HG03342 (cell line): Measurements from ENCODE around the gene UMODL1.

ENCODE experiments used
- ATAC-seq: cut with Tn5 transposase; IDR thresholded peaks from one replicate; pipeline ENCODE4 v1.9.1; 2021; ENCODE audit warnings: mild to moderate bottlenecking, moderate library complexity; ENCODE audit not compliant: unreplicated experiment

Gene UMODL1

DNA sequence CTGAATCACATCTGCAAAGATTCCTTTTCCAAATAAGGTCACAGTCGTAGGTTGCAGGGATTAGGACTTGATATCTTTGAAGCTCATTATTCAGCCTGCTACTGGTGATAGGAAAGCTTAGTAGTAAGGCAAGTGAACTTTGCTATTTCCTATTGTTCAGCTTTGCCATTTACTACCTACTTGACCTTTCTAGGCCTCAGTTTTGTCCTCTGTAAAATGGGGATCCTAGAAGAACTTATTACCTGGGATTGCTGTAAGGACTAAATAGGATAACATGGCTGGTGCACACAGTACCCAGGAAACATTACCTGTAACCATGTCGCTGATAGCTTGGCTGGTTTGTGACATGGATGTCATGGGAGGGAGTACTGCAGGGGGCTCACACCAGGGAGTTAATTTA is 24.5 kb downstream of the UMODL1 start:
- ATAC-seq, result no peak

DNA sequence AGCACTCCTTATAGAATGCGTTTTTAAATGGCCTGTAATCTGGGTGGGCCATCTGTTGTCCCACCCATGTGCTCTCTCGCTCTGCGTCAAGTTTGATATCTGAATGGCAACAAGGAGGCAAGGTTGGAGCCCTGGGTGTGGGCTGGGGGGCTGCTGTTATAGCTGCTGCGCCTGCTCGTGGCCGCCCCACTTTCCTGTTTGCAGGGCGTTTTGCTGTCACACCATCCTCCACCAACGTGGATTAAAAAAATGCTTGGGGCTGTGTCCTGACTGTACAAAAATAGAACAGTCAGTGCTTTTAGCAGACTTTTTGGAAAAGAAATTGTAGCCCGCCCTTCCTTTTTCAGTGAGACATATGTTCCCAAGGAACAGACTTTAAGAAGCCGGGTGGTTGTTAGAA is 25.4 kb downstream of the UMODL1 start:
- ATAC-seq, result no peak

DNA sequence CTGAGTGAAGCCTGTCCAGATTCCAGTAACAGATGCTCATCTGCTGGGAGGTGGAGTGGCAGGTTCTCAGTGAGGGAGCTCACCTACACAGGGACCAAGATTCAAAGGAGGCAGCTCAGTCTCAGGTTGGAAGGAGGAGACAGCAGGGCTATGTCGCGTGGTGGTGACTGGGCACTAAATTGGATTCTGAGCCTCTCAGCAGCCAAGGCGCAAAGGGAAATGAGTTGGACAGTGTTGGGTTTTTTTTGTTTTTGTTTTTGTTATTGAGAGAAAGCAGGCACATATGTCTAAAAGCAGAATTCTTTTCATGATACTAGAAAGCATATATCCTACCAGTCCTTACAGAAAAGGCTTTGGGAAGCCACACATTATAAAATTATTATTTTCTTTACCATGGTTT is 26.2 kb downstream of the UMODL1 start:
- ATAC-seq, result no peak

DNA sequence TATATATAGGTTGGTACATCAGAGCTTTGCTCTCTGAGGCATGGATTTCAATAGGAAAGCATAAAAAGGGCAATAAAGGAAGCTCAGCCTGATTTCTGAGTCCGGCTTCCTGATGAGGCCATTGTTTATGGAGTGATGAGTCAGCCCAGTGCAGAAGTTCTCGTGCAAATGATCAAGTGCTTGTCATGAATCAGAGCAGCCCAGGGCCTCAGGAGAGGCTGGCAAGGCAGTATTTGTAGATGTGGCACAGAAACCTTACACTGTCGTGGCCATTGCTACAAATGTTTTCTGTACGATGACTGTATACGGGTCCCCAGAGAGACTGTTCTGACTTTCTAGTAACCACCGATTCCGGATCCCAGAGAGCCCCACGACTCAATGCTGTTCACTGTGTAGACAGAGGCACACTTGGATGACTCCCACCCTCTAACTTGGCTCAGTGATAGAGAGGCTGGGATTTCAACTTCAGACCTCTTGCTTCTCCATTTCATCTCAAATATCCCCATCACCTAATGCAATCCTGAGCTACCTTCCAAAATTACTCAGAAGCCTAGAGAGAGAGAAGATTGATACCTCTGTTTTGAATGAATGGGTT is 26.8 kb downstream of the UMODL1 start:
- no peak for ATAC-seq

DNA sequence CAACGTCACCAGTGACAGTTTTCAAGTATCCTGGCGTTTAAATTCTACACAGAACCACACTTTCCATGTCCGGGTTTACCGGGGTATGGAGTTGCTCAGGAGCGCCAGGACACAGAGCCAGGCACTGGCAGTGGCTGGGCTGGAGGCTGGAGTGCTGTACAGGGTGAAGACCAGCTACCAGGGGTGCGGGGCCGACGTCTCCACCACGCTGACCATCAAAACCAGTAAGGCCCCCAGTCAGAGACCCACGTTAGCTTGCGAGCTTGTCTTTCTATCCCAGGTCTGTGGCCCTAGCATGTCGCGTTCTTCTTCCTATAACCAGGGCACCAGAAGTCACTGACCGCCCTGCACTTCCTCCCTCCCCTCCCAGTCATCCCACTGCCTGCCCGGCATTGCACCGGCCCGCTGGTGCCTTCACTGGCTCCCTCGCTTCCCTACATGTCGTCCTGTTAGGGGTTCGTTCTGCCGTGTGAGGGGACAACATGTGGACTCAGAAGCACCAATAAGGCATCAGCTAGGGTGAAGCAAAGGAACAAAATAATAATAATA is 27.9 kb downstream of the UMODL1 start:
- no peak for ATAC-seq

DNA sequence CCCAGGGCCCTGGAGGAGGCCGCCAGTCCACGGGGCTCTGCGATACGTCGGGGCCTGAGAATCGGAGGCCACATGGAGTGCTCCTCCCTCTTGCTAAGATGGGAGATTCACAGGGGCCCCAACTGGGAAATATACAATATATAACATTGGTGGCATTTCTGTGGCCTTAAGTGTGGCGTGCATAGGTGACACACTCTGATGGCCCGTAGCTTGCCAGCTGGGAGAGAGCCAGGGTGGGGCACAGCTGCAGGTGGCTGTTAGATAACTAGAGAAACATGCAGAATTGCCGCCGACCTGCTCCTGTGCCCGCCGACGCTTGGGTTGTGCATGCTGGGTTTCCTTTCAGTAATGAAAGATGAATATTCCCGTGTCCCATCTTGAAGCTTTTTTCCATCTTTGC is 30.1 kb downstream of the UMODL1 start:
- no peak for ATAC-seq

DNA sequence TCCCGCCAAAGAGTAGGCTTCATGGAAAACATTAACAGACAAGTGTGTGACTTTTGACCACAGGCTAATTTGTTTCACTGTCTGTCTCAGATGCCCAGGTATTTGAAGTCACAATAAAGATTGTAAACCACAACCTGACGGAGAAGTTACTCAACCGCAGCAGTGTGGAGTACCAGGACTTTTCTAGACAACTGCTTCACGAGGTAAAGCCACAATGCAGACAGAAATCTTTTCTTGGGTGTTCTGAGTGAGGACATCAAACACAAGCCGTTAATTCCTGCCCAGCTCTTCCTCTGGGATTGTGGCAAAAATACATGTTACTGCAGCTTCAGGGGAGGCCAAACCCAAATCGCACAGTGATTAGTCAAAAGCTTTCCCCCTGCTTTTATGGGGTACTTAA is 31.0 kb downstream of the UMODL1 start:
- no peak for ATAC-seq

DNA sequence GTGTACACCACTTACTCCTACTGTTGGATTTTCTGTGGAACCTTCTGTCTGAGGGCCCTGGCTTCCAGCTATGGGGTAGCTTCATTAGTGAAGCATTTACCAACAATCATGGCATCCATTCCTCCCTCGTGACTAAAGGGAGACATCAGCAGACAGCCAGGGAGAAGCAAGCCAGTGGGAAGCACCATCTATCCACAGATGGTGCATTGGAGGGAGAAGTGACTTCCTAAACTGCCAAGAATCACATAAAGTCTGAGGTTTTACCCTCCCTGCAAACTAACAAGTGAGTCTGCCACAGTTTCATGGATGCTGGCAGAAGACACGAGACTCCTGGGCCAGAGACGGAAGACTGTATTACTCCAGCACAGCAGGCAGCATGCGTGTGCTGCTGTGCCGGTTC is 31.4 kb downstream of the UMODL1 start:
- no peak for ATAC-seq

DNA sequence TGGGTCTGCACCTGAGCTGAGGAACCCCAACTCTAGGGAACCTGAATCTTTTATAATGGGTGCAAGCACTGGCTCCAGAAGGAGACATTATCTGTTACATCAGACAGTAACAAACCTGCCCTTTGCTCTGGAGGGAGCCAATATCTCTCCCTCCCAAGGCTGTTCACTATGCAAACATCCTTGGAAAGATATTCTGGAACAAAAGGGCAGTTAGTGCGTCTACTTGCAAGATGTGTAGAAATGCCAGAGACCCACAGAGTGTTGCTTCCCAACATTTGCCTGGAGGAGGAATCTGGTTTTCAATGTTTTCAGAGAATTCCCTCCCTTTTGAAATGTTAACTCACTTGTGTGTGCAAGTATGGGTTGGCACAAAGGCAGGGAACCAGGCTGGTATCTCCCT is 31.9 kb downstream of the UMODL1 start:
- no peak for ATAC-seq

DNA sequence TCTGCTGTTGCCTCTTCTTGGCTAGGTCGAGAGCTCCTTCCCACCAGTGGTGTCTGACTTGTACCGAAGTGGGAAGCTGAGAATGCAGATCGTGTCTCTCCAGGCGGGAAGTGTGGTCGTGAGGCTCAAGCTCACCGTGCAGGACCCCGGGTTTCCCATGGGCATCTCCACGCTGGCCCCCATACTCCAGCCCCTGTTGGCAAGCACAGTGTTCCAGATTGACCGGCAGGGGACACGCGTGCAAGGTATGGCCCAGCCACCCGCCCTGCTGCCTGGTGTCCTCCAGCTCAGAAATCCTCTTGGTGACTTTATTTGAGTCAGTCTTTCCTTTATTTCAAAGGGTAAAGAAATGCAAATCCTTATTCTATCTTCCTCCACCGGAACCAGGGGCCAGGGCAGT is 32.7 kb downstream of the UMODL1 start:
- ATAC-seq, result no peak

DNA sequence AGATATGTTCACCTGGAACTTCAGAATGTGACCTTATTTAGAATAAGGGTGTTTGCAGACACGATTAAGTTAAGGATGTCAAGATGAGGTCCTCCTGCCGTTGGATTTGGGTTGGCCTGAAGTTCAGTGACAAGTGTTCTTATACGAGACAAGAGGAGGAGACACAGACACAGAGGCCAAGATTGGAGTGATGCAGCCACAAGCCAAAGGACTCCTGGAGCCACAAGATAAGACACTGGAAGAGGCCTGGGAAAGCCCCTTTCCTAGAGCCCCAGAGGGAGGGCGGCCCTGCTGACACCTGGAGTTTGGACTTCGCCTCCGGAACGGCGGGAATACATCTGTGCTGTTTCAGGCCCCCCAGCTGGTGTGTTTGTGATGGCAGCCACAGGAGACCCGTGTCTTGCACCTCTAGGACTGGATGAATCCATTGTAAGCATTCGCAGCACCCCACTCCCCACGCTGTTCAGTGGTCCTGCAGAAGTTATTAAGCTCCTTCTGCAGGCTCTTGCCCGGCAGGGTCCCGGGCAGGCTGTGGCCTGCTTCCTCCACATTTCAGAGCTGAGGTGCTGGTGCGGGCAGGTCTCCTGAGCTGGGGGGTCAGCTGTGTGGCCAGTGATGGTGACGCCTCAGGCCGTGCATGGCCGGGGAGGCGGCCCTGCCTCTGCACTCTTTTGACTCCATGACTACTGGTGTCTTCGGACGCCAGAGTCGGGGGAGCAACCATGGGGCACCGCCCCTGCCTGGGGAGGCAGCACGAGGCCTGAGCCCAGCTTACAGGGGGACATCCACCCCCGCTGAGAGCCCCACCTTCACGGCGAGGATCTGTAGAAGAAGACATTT is 34.6 kb downstream of the UMODL1 start:
- ATAC-seq, result no peak

DNA sequence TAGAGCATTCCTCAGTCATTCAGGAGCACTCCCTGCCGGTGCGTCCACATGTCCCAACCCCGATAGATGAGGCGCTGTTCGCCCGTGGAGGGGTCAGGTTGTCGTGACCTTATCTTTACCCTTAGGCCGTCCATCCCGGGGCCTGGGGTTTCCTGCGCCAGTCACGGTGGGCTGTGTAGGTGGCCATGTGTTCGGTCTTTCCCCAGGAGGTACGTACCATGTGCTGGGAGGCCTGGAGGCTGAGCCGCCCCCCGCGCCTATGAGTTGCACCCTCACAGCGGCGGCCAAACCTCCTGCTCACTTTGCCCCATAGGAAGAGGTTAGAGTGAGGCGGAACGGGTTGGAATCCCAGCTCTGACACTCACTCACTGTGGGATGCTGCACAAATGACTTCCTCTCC is 35.3 kb downstream of the UMODL1 start:
- ATAC-seq, result no peak

DNA sequence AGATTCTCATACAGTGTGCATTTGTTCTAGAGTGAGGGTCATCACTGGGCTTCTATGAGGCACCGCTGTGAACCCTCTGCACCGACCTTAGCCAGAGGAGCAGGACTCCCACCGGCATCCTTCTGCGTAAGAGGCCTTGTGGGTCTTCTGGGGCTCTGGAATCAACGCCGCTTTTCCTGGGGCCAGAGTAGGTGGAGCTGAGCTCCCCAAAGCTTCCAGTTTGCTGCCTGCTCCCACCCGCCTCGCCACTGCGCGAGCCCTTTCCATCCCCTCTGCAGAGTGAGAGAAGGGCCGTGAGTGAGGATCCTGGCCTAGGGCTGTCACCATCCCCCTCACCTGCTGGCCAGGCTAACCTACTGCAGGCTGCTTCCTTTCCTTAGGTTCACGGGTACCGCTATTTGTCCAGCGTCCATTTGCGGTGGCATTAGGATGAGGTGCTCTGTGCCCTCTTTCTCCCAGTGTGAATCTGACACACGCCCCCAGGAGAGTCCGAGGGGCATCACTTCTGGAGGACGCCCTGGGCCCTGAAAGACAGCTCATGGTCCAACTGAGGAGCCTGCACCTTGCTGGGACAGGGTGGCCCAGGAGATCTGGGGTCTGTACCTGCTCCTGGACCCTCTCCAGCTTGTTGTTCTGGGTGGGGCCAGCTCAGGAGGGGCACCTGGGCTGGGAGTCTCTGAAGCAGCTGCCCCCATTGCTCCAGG is 36.2 kb downstream of the UMODL1 start:
- no peak for ATAC-seq

DNA sequence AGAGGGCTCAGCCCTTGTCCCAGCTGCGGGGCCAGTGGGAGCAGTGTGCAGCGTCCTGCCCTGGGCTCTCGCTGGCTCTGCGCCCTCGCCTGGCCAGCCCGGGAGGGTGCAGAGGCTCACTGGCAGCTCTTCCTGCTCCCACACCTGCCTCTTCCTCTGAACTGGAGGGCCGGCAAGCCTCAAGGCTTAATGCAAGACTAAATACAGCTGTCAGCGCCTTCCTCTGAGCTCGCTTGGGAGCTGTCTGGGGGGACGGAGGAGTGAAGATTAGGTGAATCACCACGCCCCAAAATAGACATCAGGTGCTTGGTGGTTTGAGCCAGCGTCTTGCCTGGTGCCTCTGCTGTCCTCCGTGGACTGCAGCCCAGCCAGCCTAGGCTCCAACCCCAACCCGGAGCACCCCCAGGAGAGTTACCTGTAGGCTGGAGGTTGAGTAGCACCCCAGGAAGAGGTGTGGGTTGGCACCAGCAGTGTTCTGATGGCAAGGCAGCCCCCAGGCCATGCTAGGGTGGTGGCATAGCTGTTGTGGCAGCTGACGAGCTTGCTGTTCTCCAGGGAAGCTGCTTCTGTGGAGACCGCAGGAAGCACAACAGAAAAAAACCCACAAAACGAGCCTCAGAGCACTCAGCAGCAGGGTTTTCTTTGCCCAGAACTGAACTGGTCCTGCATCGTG is 36.9 kb downstream of the UMODL1 start:
- ATAC-seq, result peak; percentile 81

DNA sequence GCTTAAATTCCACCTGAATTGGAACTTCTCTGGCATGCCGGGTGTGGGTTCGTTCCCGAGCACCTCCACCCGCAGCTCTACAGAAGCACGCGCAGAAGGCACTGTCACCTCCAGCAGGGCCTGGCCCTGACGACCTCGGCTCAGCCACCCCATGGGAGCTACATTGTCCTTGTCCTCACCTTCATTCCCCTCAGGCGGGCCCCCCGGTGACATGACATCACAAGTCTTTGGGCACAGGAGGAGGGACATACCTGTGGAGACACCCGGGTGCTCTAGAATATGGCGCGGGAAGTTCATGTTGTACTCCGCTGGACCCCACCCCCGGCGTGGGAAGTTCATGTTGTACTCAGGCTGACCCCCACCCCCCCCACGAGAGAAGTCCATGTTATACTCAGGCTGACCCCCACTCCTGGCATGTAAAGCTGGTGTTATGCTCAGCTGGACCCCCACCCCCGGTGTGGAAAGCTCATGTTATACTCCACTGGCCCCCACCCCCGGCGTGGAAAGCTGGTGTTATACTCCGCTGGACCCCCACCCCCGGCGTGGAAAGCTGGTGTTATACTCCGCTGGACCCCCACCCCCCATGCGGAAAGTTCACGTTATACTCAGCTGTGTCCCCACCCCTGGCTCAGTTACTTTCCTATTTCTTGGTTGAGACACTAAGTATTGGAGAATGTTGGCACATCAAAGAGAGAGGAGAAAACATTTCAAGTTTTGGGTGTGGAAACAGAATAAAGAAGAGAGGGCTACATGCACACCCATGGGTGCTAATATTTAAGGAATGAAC is 37.6 kb downstream of the UMODL1 start:
- no peak for ATAC-seq

DNA sequence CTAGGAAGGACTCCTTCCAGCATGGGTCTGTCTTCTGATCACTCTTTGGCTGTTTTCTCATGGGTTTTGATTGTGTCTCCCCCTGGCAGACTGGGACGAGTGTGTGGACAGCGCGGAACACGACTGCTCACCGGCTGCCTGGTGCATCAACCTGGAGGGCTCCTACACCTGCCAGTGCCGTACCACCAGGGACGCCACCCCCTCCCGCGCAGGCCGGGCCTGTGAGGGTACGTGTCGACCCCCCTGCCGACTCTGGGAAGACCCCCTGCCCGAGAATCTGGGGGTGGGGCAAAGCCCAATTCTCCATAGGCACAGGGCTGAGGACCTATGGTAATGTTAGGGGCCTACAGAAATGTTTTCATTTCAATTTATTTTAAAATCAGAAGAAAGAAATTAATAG is 38.4 kb downstream of the UMODL1 start:
- no peak for ATAC-seq

DNA sequence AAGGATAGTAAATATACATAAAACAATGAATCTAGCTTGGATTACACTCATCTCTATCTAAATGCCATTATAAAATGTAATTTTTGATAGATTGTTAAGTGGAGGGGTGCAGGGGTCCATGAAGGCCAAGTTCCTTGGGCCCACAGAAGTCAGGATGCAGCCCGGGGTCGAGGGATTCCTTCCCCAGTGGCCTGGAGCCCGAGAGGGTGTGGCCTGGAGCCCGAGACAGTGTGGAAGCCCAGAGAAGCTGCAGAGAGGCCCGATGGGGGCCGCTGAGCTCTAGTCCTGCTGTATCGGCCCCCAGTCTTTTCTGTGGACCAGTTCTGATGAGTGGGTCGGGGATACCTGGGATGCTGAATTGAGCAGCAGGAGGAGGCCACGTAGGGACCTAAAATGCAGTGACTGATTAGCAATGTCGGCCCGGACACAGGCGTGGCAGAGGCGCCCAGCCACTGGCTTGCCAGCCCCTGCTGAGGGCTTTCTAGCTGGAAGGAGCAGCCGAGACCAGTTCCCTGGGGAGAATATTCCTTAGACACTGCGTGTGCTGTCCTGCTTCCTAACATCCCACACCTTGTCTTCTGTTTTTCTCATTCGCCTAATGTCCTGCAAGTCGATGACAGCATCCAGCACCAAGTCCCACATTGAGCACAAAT is 38.9 kb downstream of the UMODL1 start:
- no peak for ATAC-seq

DNA sequence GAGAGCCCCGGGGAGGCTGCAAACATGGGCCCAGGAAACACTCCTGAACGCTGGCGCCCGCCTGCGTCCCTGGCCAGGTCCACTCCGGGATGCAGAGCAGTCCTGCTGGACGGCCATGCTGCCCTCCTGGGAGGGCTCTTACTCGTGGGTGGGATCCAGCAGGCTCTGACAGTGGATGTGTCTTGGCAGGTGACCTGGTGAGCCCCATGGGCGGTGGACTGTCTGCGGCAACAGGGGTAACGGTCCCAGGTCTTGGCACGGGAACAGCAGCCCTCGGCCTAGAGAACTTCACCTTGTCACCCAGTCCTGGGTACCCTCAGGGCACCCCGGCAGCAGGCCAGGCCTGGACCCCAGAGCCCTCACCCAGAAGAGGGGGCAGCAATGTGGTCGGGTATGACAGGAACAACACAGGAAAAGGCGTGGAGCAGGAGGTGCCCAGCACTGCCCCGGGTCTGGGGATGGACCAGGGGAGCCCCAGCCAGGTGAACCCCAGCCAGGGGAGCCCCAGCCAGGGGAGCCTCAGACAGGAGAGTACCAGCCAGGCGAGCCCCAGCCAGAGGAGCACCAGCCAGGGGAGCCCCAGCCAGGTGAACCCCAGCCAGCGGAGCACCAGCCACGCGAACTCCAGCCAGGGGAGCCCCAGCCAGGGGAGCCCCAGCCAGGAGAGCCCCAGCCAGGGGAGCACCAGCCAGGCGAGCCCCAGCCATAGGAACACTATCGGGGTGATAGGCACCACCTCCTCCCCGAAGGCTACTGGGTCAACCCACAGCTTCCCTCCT is 39.8 kb downstream of the UMODL1 start:
- ATAC-seq, result no peak

DNA sequence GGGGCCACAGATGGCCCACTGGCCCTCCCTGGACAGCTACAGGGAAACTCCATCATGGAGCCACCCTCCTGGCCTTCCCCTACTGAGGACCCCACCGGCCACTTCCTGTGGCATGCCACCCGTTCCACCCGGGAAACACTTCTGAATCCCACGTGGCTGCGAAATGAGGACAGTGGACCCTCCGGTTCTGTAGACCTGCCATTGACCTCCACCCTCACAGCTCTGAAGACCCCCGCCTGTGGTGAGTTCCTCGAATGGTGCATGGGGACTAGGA is 40.3 kb downstream of the UMODL1 start:
- ATAC-seq, result no peak
